Neutrophil (primary cell): ENCODE measurements around the gene SUSD1.

Experiments used
- H3K27ac ChIP-seq: fragments of 200-600 bp; sonication (generic); 2 replicates; pipeline ENCODE4 v1.5.1; 2016; ENCODE audit warnings: mild to moderate bottlenecking, moderate library complexity
- H3K27me3 ChIP-seq: fragments of 200-600 bp; sonication (generic); 2 replicates; pipeline ENCODE4 v1.6.0; 2016; ENCODE audit warnings: mild to moderate bottlenecking
- H3K36me3 ChIP-seq: fragments of 200-600 bp; sonication (generic); 2 replicates; pipeline ENCODE4 v1.5.1; 2017
- H3K4me1 ChIP-seq, 2 experiments: fragments of 200-600 bp in 1 of 2; sonication (generic) in 1 of 2; 1 replicate in 1 of 2; 2 replicates in 1 of 2; pipeline versions ENCODE4 v1.5.1 to v1.6.1; 2013 to 2016; ENCODE audit warnings: low read depth in 1 of 2, low read length in 1 of 2, mild to moderate bottlenecking in 1 of 2, moderate library complexity in 1 of 2; ENCODE audit not compliant: control insufficient read depth in 1 of 2, insufficient read depth in 1 of 2
- H3K4me3 ChIP-seq, 2 experiments: fragments of 200-600 bp in 1 of 2; sonication (generic) in 1 of 2; 1 replicate in 1 of 2; 2 replicates in 1 of 2; pipeline ENCODE4 v1.5.1; 2013 to 2016; ENCODE audit warnings: low read depth in 1 of 2, low read length in 1 of 2, mild to moderate bottlenecking in 1 of 2, moderate library complexity in 1 of 2
- H3K9me3 ChIP-seq: fragments of 200-600 bp; sonication (generic); 2 replicates; pipeline ENCODE4 v1.5.1; 2016
- CTCF ChIP-seq: fragments of 200-600 bp; sonication (generic); IDR thresholded peaks from 2 replicates; pipeline ENCODE4 v1.5.1; 2016; ENCODE audit warnings: antibody characterized with exemption

SUSD1 gene

DNA sequence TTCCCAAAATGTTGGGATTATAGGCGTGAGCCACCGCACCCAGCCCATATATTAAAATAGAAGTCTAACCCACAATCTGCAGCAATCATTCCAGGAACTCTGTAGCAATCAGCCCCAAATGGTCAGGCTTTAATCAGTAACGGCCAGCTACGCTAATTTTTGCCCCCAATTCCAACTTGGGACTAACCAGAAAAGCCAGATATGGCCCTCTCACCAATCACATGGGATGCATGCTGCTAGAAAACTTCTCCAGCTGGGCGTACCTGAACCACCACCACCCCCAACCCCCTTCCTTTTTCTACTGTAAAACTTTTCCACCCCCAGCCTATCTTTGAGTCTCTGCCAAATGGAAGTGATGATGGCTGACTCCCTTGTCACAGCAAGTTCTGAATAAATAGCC is 4.1 kb downstream of the SUSD1 start:
- Histone ChIP-seq H3K4me3 (no peak overlapping the region), H3K36me3 (no peaks in the 10 kb centered on the region), H3K9me3 (no peaks in the 10 kb centered on the region), H3K4me1 (peaks cover 19 to 32% of the 10 kb centered on the region in 2 experiments), H3K27me3 (no peaks in the 10 kb centered on the region), H3K27ac (no peak overlapping the region)
- no peak for TF ChIP-seq CTCF

DNA sequence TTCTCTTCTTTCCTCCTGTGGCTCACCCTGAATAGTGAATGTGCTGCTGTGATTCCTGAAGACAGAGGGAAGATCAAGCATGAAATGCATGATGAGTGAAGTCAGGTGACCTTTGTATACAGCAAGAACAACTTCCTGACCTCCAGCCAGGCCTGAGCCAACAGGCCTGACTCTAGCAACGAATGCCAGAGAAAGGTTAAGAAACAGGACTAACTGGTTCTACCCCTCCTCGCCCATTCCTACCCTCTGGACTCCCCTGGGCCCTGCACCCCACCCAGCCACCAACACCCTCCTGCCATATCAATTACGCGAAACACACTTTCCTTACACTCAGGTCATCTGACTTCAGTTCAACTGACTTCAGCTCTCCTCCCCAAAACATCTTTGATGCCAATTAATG is 4.9 kb downstream of the SUSD1 start:
- H3K27me3 ChIP-seq, result no peaks in the 10 kb centered on the region
- no peak for TF ChIP-seq CTCF
- no peaks in the 10 kb centered on the region for H3K9me3 ChIP-seq
- H3K4me3 ChIP-seq, result no peak overlapping the region
- H3K4me1 ChIP-seq, result peaks cover 15 to 29% of the 10 kb centered on the region in 2 experiments
- H3K36me3 ChIP-seq, result no peaks in the 10 kb centered on the region
- no peak overlapping the region for H3K27ac ChIP-seq

- no peaks in the 10 kb centered on the region for H3K36me3 ChIP-seq
- H3K4me3 ChIP-seq, result no peak overlapping the region
- no peaks in the 10 kb centered on the region for H3K9me3 ChIP-seq
- H3K27ac ChIP-seq, result no peak overlapping the region
- H3K27me3 ChIP-seq, result no peaks in the 10 kb centered on the region
- no peak for TF ChIP-seq CTCF
- H3K4me1 ChIP-seq, result peaks cover 14 to 24% of the 10 kb centered on the region in 2 experiments
Observed at GRCh38 chr9:112169368-112169767, 5.7 kb downstream of the SUSD1 start.

DNA sequence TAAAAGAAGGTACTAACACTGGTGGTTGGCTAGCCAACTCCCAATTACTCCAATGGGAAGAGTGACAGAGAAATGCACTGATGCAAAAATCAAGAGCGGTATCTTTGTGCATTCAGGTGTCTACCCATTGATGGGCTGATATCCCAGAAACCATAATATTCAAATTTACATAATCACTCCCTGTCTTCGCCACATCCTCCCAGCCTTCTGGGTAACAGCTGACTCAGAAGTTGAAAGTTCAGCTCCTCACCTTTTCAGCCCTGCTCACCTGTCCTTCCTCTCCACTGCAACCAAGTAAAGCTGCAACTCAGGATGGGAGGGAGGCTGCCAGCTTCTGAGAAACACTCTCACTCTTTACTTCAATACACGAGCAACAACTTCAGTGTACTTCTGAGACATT is 6.9 kb downstream of the SUSD1 start:
- H3K4me1 ChIP-seq, result peaks cover 5 to 17% of the 10 kb centered on the region in 2 experiments
- TF ChIP-seq CTCF, result no peak
- H3K4me3 ChIP-seq, result no peak overlapping the region
- H3K27ac ChIP-seq, result no peak overlapping the region
- no peaks in the 10 kb centered on the region for H3K27me3 ChIP-seq
- H3K9me3 ChIP-seq, result no peaks in the 10 kb centered on the region
- no peaks in the 10 kb centered on the region for H3K36me3 ChIP-seq

DNA sequence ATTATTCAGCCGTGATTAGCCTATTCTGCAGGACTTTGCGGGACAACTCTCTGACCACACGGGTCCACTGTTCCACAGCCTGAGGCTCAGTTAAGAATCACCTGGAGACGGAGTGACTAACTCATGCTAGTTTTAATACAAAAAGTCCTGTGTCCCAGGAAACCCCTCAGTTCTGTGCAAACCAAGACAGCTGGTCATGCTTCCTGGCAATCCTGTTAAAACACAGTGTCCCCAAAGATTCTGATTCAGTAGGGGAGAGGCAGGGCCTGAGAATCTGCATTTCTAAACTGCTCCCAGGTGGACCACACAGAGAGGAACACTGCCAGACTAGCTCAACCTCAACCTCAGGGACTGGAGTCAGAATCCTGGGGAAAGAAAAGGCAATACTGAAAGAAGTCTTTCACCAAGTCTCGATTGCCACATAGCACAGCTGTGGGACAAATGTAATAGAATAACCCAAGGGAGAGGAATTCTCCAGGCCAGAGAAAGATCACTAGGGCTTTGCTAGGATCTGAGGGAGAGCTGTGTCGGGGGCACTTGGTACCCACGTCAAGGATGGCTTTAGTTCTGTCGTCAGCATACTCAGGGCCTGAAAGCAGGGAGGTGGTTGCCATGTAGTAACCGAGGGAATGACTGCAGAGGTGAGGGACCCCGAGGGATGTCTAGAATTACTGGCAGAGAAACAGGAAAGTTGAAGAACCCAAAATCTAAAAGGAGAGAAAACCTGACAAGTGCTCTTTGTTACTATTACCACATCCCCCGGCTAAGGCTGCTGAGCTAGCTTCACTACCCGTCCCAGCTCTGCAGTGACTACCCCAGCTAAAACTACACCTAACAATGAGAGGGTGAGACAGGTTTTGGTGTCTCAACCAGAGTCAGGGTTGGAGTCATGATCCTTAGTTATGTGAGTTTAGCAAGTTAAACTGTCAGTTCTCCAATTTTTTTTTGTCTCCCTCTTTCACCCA is 8.6 kb downstream of the SUSD1 start:
- Histone ChIP-seq H3K27me3 (no peaks in the 10 kb centered on the region), H3K9me3 (no peaks in the 10 kb centered on the region), H3K27ac (no peak overlapping the region), H3K36me3 (no peaks in the 10 kb centered on the region), H3K4me3 (no peak overlapping the region), H3K4me1 (peaks cover 10 to 20% of the 10 kb centered on the region in 2 experiments)
- TF ChIP-seq CTCF, result no peak
